ENCODE results near the gene CADM2.

The CADM2 gene

DNA sequence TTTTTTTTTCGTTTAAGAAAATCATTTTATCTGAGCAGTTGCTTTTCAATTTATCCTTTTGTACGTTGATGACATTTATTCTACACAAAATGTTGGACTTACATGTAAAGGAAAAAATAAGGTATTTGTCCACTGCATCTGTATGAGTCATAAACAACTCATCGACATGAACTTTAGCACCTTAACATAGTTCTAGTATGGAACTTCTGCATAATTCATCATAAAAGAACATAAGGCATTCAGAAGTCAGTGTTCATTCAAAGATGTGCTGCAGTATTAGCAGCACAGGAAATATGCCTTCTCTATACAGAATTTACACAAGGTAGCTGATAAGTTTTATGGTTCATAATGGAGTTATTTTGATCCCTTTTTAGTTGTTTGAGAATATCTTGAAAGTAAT is 801.6 kb downstream of the CADM2 start:
- Histone ChIP-seq H3K9ac (ENCODE audit: low read depth in 1 of 2, low read length in 2 of 2) (no peak overlapping the region), H3K27me3 (ENCODE audit: control insufficient read depth in 2 of 2, insufficient read depth in 2 of 2, low read length in 2 of 2) (no peaks in the 10 kb centered on the region), H3K27ac (ENCODE audit: low read depth in 2 of 2, low read length in 2 of 2) (no peak overlapping the region), H3K36me3 (ENCODE audit: control insufficient read depth in 2 of 2, insufficient read depth in 2 of 2, low read length in 2 of 2) (no peaks in the 10 kb centered on the region), H3K4me1 (ENCODE audit: control insufficient read depth in 2 of 2, insufficient read depth in 2 of 2, low read length in 2 of 2) (no peaks in the 10 kb centered on the region), H3K4me3 (ENCODE audit: low read length in 2 of 2) (no peak overlapping the region), H3K9me3 (ENCODE audit: control insufficient read depth in 2 of 2, low read length in 2 of 2) (no peaks in the 10 kb centered on the region)

DNA sequence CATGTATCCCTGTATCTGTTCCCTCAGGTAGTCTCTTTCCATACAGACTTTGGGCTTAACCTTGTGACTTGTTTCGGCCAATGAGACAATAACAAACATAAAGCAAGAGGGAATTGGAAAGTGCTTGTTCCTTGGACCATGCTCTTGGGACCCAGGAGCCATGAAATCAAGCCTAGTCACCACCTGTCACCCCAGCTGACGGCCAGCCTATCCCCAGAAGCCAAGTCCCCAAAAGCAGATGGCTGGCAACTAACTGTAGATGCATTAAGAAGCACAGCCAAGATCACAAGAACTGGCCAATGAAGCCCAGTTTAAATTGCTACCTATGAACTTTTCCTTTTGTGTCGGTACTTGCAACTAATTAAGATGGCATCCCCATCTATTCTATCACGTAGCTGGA is 822.0 kb downstream of the CADM2 start:
- Histone ChIP-seq H3K4me1 (ENCODE audit: control insufficient read depth in 2 of 2, insufficient read depth in 2 of 2, low read length in 2 of 2) (no peaks in the 10 kb centered on the region), H3K27me3 (ENCODE audit: control insufficient read depth in 2 of 2, insufficient read depth in 2 of 2, low read length in 2 of 2) (no peaks in the 10 kb centered on the region), H3K9me3 (ENCODE audit: control insufficient read depth in 2 of 2, low read length in 2 of 2) (no peaks in the 10 kb centered on the region), H3K27ac (ENCODE audit: low read depth in 2 of 2, low read length in 2 of 2) (no peak overlapping the region), H3K4me3 (ENCODE audit: low read length in 2 of 2) (no peak overlapping the region), H3K36me3 (ENCODE audit: control insufficient read depth in 2 of 2, insufficient read depth in 2 of 2, low read length in 2 of 2) (no peaks in the 10 kb centered on the region), H3K9ac (ENCODE audit: low read depth in 1 of 2, low read length in 2 of 2) (no peak overlapping the region)

DNA sequence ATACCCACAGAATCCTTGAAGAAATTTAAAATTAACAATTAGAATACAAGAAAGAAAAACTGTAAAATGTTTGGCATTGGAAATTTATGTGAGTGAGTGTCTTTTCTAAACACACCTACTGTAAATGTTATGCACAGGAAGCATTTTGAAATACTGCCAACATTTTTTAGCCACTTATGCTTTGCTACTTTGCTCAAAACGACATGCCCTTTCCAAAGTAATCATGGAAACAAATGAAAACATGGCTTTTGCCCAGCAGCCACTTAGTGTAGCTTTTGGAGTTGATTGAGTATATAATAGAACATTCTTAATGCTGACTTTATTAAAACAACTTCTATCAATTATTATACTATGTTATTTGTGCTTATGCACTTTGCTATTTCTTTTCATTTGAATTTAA is 823.0 kb downstream of the CADM2 start:
- Histone ChIP-seq H3K27me3 (ENCODE audit: control insufficient read depth in 2 of 2, insufficient read depth in 2 of 2, low read length in 2 of 2) (no peaks in the 10 kb centered on the region), H3K4me3 (ENCODE audit: low read length in 2 of 2) (no peak overlapping the region), H3K9me3 (ENCODE audit: control insufficient read depth in 2 of 2, low read length in 2 of 2) (no peaks in the 10 kb centered on the region), H3K27ac (ENCODE audit: low read depth in 2 of 2, low read length in 2 of 2) (no peak overlapping the region), H3K9ac (ENCODE audit: low read depth in 1 of 2, low read length in 2 of 2) (no peak overlapping the region), H3K36me3 (ENCODE audit: control insufficient read depth in 2 of 2, insufficient read depth in 2 of 2, low read length in 2 of 2) (no peaks in the 10 kb centered on the region), H3K4me1 (ENCODE audit: control insufficient read depth in 2 of 2, insufficient read depth in 2 of 2, low read length in 2 of 2) (no peaks in the 10 kb centered on the region)

- no peak overlapping the region for H3K9ac ChIP-seq (ENCODE audit: low read depth in 1 of 2, low read length in 2 of 2)
- no peaks in the 10 kb centered on the region for H3K9me3 ChIP-seq (ENCODE audit: control insufficient read depth in 2 of 2, low read length in 2 of 2)
- no peaks in the 10 kb centered on the region for H3K27me3 ChIP-seq (ENCODE audit: control insufficient read depth in 2 of 2, insufficient read depth in 2 of 2, low read length in 2 of 2)
- no peak overlapping the region for H3K27ac ChIP-seq (ENCODE audit: low read depth in 2 of 2, low read length in 2 of 2)
- H3K4me3 ChIP-seq (ENCODE audit: low read length in 2 of 2), result no peak overlapping the region
- no peaks in the 10 kb centered on the region for H3K36me3 ChIP-seq (ENCODE audit: control insufficient read depth in 2 of 2, insufficient read depth in 2 of 2, low read length in 2 of 2)
- no peaks in the 10 kb centered on the region for H3K4me1 ChIP-seq (ENCODE audit: control insufficient read depth in 2 of 2, insufficient read depth in 2 of 2, low read length in 2 of 2)
Observed at GRCh38 chr3:85783291-85783690, 824.5 kb downstream of the CADM2 start.

DNA sequence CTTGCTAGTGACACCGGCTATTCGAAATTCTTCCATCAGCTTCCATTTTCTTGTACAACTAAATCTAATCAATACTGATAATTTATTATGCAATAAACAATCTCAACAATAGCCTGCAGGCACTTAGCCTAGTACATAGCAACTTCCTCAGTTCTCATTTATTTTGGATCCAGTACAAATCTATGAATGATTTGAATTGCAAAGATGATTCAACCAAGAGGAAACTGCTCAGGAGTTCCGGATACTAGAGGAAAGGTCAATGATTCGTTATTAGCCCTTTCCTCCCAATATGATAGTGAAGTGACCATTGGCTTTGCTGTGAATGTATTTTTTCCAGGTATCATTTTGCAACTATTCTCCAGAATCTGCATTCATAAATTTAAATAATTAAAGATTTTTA is 827.0 kb downstream of the CADM2 start:
- Histone ChIP-seq H3K36me3 (ENCODE audit: control insufficient read depth in 2 of 2, insufficient read depth in 2 of 2, low read length in 2 of 2) (no peaks in the 10 kb centered on the region), H3K27ac (ENCODE audit: low read depth in 2 of 2, low read length in 2 of 2) (no peak overlapping the region), H3K9ac (ENCODE audit: low read depth in 1 of 2, low read length in 2 of 2) (no peak overlapping the region), H3K4me1 (ENCODE audit: control insufficient read depth in 2 of 2, insufficient read depth in 2 of 2, low read length in 2 of 2) (no peaks in the 10 kb centered on the region), H3K9me3 (ENCODE audit: control insufficient read depth in 2 of 2, low read length in 2 of 2) (no peaks in the 10 kb centered on the region), H3K27me3 (ENCODE audit: control insufficient read depth in 2 of 2, insufficient read depth in 2 of 2, low read length in 2 of 2) (no peaks in the 10 kb centered on the region), H3K4me3 (ENCODE audit: low read length in 2 of 2) (no peak overlapping the region)

GRCh38 chr3:85790445-85791030 is 831.7 kb downstream of the CADM2 start:
- Histone ChIP-seq H3K9me3 (ENCODE audit: control insufficient read depth in 2 of 2, low read length in 2 of 2) (no peaks in the 10 kb centered on the region), H3K27me3 (ENCODE audit: control insufficient read depth in 2 of 2, insufficient read depth in 2 of 2, low read length in 2 of 2) (no peaks in the 10 kb centered on the region), H3K4me1 (ENCODE audit: control insufficient read depth in 2 of 2, insufficient read depth in 2 of 2, low read length in 2 of 2) (no peaks in the 10 kb centered on the region), H3K9ac (ENCODE audit: low read depth in 1 of 2, low read length in 2 of 2) (no peak overlapping the region), H3K4me3 (ENCODE audit: low read length in 2 of 2) (no peak overlapping the region), H3K36me3 (ENCODE audit: control insufficient read depth in 2 of 2, insufficient read depth in 2 of 2, low read length in 2 of 2) (no peaks in the 10 kb centered on the region), H3K27ac (ENCODE audit: low read depth in 2 of 2, low read length in 2 of 2) (no peak overlapping the region)

DNA sequence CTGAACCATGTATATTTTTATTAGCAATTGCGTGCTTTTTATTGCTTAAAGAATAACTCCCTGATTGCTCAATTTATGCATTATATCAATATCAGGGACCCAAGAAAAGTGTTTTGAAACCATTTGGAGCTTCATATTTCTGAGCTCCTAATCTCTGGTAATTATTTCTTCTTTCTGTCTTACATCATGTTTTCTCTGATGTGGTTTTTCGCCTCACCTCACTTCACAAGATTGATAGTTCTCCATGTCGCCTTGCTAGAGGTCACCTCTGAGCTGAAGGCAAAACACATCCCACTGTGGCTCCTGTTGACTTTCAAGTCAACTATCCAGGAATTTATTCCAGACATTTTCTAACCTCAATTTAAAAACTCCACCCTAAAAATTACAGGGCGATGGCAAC is 837.4 kb downstream of the CADM2 start:
- no peak overlapping the region for H3K9ac ChIP-seq (ENCODE audit: low read depth in 1 of 2, low read length in 2 of 2)
- H3K4me1 ChIP-seq (ENCODE audit: control insufficient read depth in 2 of 2, insufficient read depth in 2 of 2, low read length in 2 of 2), result no peaks in the 10 kb centered on the region
- H3K27ac ChIP-seq (ENCODE audit: low read depth in 2 of 2, low read length in 2 of 2), result no peak overlapping the region
- no peaks in the 10 kb centered on the region for H3K36me3 ChIP-seq (ENCODE audit: control insufficient read depth in 2 of 2, insufficient read depth in 2 of 2, low read length in 2 of 2)
- no peaks in the 10 kb centered on the region for H3K27me3 ChIP-seq (ENCODE audit: control insufficient read depth in 2 of 2, insufficient read depth in 2 of 2, low read length in 2 of 2)
- H3K9me3 ChIP-seq (ENCODE audit: control insufficient read depth in 2 of 2, low read length in 2 of 2), result no peaks in the 10 kb centered on the region
- no peak overlapping the region for H3K4me3 ChIP-seq (ENCODE audit: low read length in 2 of 2)

GRCh38 chr3:85800676-85801075 is 841.9 kb downstream of the CADM2 start:
- Histone ChIP-seq H3K9me3 (ENCODE audit: control insufficient read depth in 2 of 2, low read length in 2 of 2) (no peaks in the 10 kb centered on the region), H3K9ac (ENCODE audit: low read depth in 1 of 2, low read length in 2 of 2) (no peak overlapping the region), H3K27ac (ENCODE audit: low read depth in 2 of 2, low read length in 2 of 2) (no peak overlapping the region), H3K4me3 (ENCODE audit: low read length in 2 of 2) (no peak overlapping the region), H3K36me3 (ENCODE audit: control insufficient read depth in 2 of 2, insufficient read depth in 2 of 2, low read length in 2 of 2) (no peaks in the 10 kb centered on the region), H3K27me3 (ENCODE audit: control insufficient read depth in 2 of 2, insufficient read depth in 2 of 2, low read length in 2 of 2) (no peaks in the 10 kb centered on the region), H3K4me1 (ENCODE audit: control insufficient read depth in 2 of 2, insufficient read depth in 2 of 2, low read length in 2 of 2) (no peaks in the 10 kb centered on the region)

DNA sequence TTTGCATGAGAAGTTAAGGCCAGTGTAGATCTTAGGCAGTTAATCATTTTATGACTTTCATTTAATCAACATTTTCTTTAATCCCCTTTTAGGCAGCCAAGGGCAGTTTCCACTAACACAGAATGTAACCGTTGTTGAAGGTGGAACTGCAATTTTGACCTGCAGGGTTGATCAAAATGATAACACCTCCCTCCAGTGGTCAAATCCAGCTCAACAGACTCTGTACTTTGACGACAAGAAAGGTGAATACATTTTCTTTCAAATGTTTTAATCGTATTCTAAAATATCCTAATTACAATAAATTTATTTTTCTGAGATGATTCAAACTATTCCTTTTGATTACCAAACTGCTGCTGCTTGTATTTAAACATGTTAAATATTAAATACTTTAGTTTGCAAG is 843.2 kb downstream of the CADM2 start:
- Histone ChIP-seq H3K36me3 (ENCODE audit: control insufficient read depth in 2 of 2, insufficient read depth in 2 of 2, low read length in 2 of 2) (no peaks in the 10 kb centered on the region), H3K9me3 (ENCODE audit: control insufficient read depth in 2 of 2, low read length in 2 of 2) (no peaks in the 10 kb centered on the region), H3K27me3 (ENCODE audit: control insufficient read depth in 2 of 2, insufficient read depth in 2 of 2, low read length in 2 of 2) (no peaks in the 10 kb centered on the region), H3K4me3 (ENCODE audit: low read length in 2 of 2) (no peak overlapping the region), H3K4me1 (ENCODE audit: control insufficient read depth in 2 of 2, insufficient read depth in 2 of 2, low read length in 2 of 2) (no peaks in the 10 kb centered on the region), H3K27ac (ENCODE audit: low read depth in 2 of 2, low read length in 2 of 2) (no peak overlapping the region), H3K9ac (ENCODE audit: low read depth in 1 of 2, low read length in 2 of 2) (no peak overlapping the region)

- no peaks in the 10 kb centered on the region for H3K27me3 ChIP-seq (ENCODE audit: control insufficient read depth in 2 of 2, insufficient read depth in 2 of 2, low read length in 2 of 2)
- no peaks in the 10 kb centered on the region for H3K36me3 ChIP-seq (ENCODE audit: control insufficient read depth in 2 of 2, insufficient read depth in 2 of 2, low read length in 2 of 2)
- no peak overlapping the region for H3K4me3 ChIP-seq (ENCODE audit: low read length in 2 of 2)
- H3K27ac ChIP-seq (ENCODE audit: low read depth in 2 of 2, low read length in 2 of 2), result no peak overlapping the region
- no peaks in the 10 kb centered on the region for H3K9me3 ChIP-seq (ENCODE audit: control insufficient read depth in 2 of 2, low read length in 2 of 2)
- no peak overlapping the region for H3K9ac ChIP-seq (ENCODE audit: low read depth in 1 of 2, low read length in 2 of 2)
- no peaks in the 10 kb centered on the region for H3K4me1 ChIP-seq (ENCODE audit: control insufficient read depth in 2 of 2, insufficient read depth in 2 of 2, low read length in 2 of 2)
Observed at GRCh38 chr3:85808755-85809154, 850.0 kb downstream of the CADM2 start.
